Lower leg skin (tissue), 3 donors: Measurements from ENCODE around the gene HLA-E.

Source experiments
- POLR2A ChIP-seq, 2 donors: fragments of 450-650 bp; IDR thresholded peaks; one replicate each; pipeline ENCODE4 v1.6.1; 2016 to 2017; ENCODE audit warnings: antibody characterized with exemption in 2 of 2, mild to moderate bottlenecking in 1 of 2, moderate library complexity in 1 of 2
- TF ChIP-seq, protein P1 (sequence below), 3 donors: fragments of 450-650 bp; IDR thresholded peaks; one replicate each; pipeline ENCODE4 v1.5.1; 2016; ENCODE audit warnings: antibody characterized with exemption in 3 of 3, mild to moderate bottlenecking in 3 of 3, moderate library complexity in 2 of 3

DNA sequence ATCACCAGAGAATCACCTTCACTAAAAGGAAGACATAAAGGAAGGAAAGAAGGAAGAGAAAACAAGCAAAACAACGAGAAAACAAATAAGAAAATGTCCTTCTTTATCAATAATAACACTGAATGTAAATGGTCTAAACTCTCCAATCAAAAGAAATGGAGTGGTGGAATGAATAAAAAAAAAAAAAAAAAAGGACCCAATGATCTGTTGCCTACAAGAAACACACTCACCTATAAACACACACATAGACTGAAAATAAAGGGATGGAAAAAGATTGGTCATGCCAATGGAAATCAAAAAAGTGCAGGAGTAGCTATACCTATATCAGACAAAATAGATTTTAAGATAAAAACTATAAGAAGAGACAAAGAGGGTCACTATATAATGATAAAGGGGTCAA is 30.2 kb upstream of the HLA-E start:
- TF ChIP-seq, protein P1, sequence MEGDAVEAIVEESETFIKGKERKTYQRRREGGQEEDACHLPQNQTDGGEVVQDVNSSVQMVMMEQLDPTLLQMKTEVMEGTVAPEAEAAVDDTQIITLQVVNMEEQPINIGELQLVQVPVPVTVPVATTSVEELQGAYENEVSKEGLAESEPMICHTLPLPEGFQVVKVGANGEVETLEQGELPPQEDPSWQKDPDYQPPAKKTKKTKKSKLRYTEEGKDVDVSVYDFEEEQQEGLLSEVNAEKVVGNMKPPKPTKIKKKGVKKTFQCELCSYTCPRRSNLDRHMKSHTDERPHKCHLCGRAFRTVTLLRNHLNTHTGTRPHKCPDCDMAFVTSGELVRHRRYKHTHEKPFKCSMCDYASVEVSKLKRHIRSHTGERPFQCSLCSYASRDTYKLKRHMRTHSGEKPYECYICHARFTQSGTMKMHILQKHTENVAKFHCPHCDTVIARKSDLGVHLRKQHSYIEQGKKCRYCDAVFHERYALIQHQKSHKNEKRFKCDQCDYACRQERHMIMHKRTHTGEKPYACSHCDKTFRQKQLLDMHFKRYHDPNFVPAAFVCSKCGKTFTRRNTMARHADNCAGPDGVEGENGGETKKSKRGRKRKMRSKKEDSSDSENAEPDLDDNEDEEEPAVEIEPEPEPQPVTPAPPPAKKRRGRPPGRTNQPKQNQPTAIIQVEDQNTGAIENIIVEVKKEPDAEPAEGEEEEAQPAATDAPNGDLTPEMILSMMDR (IDR thresholded peaks at IDR 0.05): no peak
- TF ChIP-seq POLR2A (IDR thresholded peaks at IDR 0.05): no peak
